Activated naive CD4-positive, alpha-beta T cell (primary cell): ENCODE data around the gene IQGAP2.

Experiments used
- DNase-seq, 4 experiments: peaks; one replicate each; lab custom pipeline; 2025; lab: John Stamatoyannopoulos, UW

IQGAP2 gene

GRCh38 chr5:76607353-76607871 is 204.3 kb downstream of the IQGAP2 start:
- no peak for DNase-seq

GRCh38 chr5:76608833-76609232 is 205.7 kb downstream of the IQGAP2 start:
- DNase-seq = no peak

- no peak for DNase-seq
These were observed 207.1 kb downstream of the IQGAP2 start for GRCh38 chr5:76610196-76610595.

GRCh38 chr5:76612942-76613341 is 209.9 kb downstream of the IQGAP2 start:
- DNase-seq = no peak

GRCh38 chr5:76615759-76616158 is 212.7 kb downstream of the IQGAP2 start:
- no peak for DNase-seq

- no peak for DNase-seq
These were observed 213.1 kb downstream of the IQGAP2 start for GRCh38 chr5:76616206-76616605.

- no peak for DNase-seq
These were observed 214.1 kb downstream of the IQGAP2 start for GRCh38 chr5:76617229-76617628.

- DNase-seq = no peak
These were observed 214.6 kb downstream of the IQGAP2 start for GRCh38 chr5:76617675-76618074.

- DNase-seq = no peak
These were observed 217.1 kb downstream of the IQGAP2 start for GRCh38 chr5:76620166-76620565.

GRCh38 chr5:76622076-76622475 is 219.0 kb downstream of the IQGAP2 start:
- DNase-seq = no peak

GRCh38 chr5:76622973-76623596 is 220.0 kb downstream of the IQGAP2 start, which contains the start of gene F2RL2:
F2RL2 (minus strand) TSS chr5:76623403; CDS start chr5:76623230, 173 bp downstream.
- DNase-seq = no peak

- DNase-seq = no peak
These were observed 222.2 kb downstream of the IQGAP2 start for GRCh38 chr5:76625087-76625815.

GRCh38 chr5:76626738-76627137 is 223.7 kb downstream of the IQGAP2 start:
- DNase-seq = no peak

- no peak for DNase-seq
These were observed 231.6 kb downstream of the IQGAP2 start for GRCh38 chr5:76634661-76635060.

- no peak for DNase-seq
These were observed 234.4 kb downstream of the IQGAP2 start for GRCh38 chr5:76637490-76637889.

GRCh38 chr5:76638479-76638878 is 235.4 kb downstream of the IQGAP2 start:
- no peak for DNase-seq

GRCh38 chr5:76641514-76642120 is 238.5 kb downstream of the IQGAP2 start:
- DNase-seq = peak in 3 of 4 experiments; percentile 0 to 25 (median 8)

- DNase-seq = no peak
These were observed 239.4 kb downstream of the IQGAP2 start for GRCh38 chr5:76642390-76643040.

- DNase-seq = no peak
These were observed 240.3 kb downstream of the IQGAP2 start for GRCh38 chr5:76643371-76643770.

GRCh38 chr5:76649140-76649539 is 246.1 kb downstream of the IQGAP2 start:
- no peak for DNase-seq

- no peak for DNase-seq
These were observed 249.8 kb downstream of the IQGAP2 start for GRCh38 chr5:76652809-76653414.

GRCh38 chr5:76657091-76657490 is 254.0 kb downstream of the IQGAP2 start:
- DNase-seq = no peak
